CD14-positive monocyte (primary cell): ENCODE measurements around the gene RABGAP1. TPM values are rescaled to one million over a fixed set of nuclear protein-coding genes. Genes with fewer than 3 reads are reported as not detected.
A peak's percentile ranks its signal among the peaks of the same experiment; 100 is the strongest.

Experiments used
- DNase-seq, 3 donors: peaks; one replicate each; pipeline ENCODE4 v3.0.0-alpha.2; 2011 to 2022
- H2AFZ ChIP-seq: 2 replicates; pipeline ENCODE4 v1.6.0; 2012; ENCODE audit warnings: mild to moderate bottlenecking, low read depth, low read length, inconsistent platforms; ENCODE audit not compliant: insufficient read depth, poor library complexity, severe bottlenecking
- H3K27ac ChIP-seq, 2 donors: 1 replicate in 1 of 2; 2 replicates in 1 of 2; pipeline ENCODE4 v1.5.1; 2012 to 2013; ENCODE audit warnings: low read length in 2 of 2, control low read depth in 1 of 2, inconsistent platforms in 1 of 2, low read depth in 1 of 2, mild to moderate bottlenecking in 1 of 2
- H3K27me3 ChIP-seq, 2 donors: one replicate each; pipeline versions ENCODE4 v1.6.0 to v1.6.1; 2011 to 2013; ENCODE audit warnings: low read length in 2 of 2; ENCODE audit not compliant: control insufficient read depth in 2 of 2, insufficient read depth in 2 of 2
- H3K36me3 ChIP-seq, 2 donors: replicated peaks in 1 of 2; 1 replicate in 1 of 2; 2 replicates in 1 of 2; pipeline versions ENCODE4 v1.5.1 to v1.6.1; 2012 to 2013; ENCODE audit warnings: low read length in 2 of 2, control low read depth in 1 of 2, inconsistent platforms in 1 of 2, mild to moderate bottlenecking in 1 of 2; ENCODE audit not compliant: insufficient read depth in 2 of 2, control insufficient read depth in 1 of 2
- H3K4me1 ChIP-seq, 2 donors: 1 replicate in 1 of 2; 2 replicates in 1 of 2; pipeline versions ENCODE4 v1.5.1 to v1.6.1; 2012 to 2013; ENCODE audit warnings: low read length in 2 of 2, control low read depth in 1 of 2, inconsistent platforms in 1 of 2, mild to moderate bottlenecking in 1 of 2, moderate library complexity in 1 of 2; ENCODE audit not compliant: insufficient read depth in 2 of 2, control insufficient read depth in 1 of 2
- H3K4me2 ChIP-seq: replicated peaks from 2 replicates; pipeline ENCODE3; 2012; ENCODE audit warnings: low read length, moderate library complexity, mild to moderate bottlenecking; ENCODE audit not compliant: poor library complexity, severe bottlenecking; ENCODE audit errors: extremely low read depth
- H3K4me3 ChIP-seq, 3 experiments: fragments of 200-600 bp in 1 of 3; sonication (generic) in 1 of 3; replicated peaks in 1 of 3; 1 replicate in 2 of 3; 2 replicates in 1 of 3; pipeline ENCODE4 v1.5.1; 2011 to 2013; ENCODE audit warnings: low read length in 3 of 3, mild to moderate bottlenecking in 3 of 3, control low read depth in 2 of 3, low read depth in 2 of 3, inconsistent platforms in 1 of 3, moderate library complexity in 1 of 3
- H3K79me2 ChIP-seq: 2 replicates; pipeline ENCODE4 v1.6.0; 2012; ENCODE audit warnings: mild to moderate bottlenecking, control low read depth, inconsistent platforms, low read length, moderate library complexity; ENCODE audit not compliant: insufficient read depth
- H3K9ac ChIP-seq: 2 replicates; pipeline ENCODE4 v1.6.0; 2017; ENCODE audit warnings: low read length, mild to moderate bottlenecking; ENCODE audit not compliant: insufficient read depth, poor library complexity, severe bottlenecking
- H3K9me3 ChIP-seq, 2 donors: replicated peaks in 1 of 2; 1 replicate in 1 of 2; 2 replicates in 1 of 2; pipeline versions ENCODE4 v1.5.1 to v1.6.1; 2012 to 2013; ENCODE audit warnings: low read length in 2 of 2, control low read depth in 1 of 2; ENCODE audit not compliant: control insufficient read depth in 1 of 2, insufficient read depth in 1 of 2
- H4K20me1 ChIP-seq: 2 replicates; pipeline ENCODE4 v1.6.0; 2012; ENCODE audit warnings: mild to moderate bottlenecking, low read length, control low read depth, moderate library complexity; ENCODE audit not compliant: insufficient read depth
- H3K27ac Mint-ChIP-seq, 7 donors: one replicate each; pipeline ENCODE4 v1.8.0; 2020; ENCODE audit warnings: mild to moderate bottlenecking in 7 of 7, mixed read lengths in 7 of 7, moderate library complexity in 6 of 7, inconsistent platforms in 2 of 7
- H3K27me3 Mint-ChIP-seq, 3 donors: one replicate each; pipeline ENCODE4 v1.8.0; 2021 to 2022; ENCODE audit warnings: low read depth in 3 of 3, mild to moderate bottlenecking in 3 of 3, mixed read lengths in 3 of 3, moderate library complexity in 3 of 3, inconsistent platforms in 1 of 3
- H3K36me3 Mint-ChIP-seq, 2 donors: one replicate each; pipeline ENCODE4 v1.8.0; 2020; ENCODE audit warnings: mixed read lengths in 2 of 2, inconsistent platforms in 1 of 2, mild to moderate bottlenecking in 1 of 2
- H3K4me1 Mint-ChIP-seq: one replicate; pipeline ENCODE4 v1.8.0; 2020; ENCODE audit warnings: mild to moderate bottlenecking, mixed read lengths
- H3K4me3 Mint-ChIP-seq, 2 donors: one replicate each; pipeline ENCODE4 v1.8.0; 2020; ENCODE audit warnings: mild to moderate bottlenecking in 2 of 2, mixed read lengths in 2 of 2, moderate library complexity in 1 of 2
- H3K9me3 Mint-ChIP-seq, 7 donors: one replicate each; pipeline ENCODE4 v1.8.0; 2020 to 2022; ENCODE audit warnings: mixed read lengths in 7 of 7, mild to moderate bottlenecking in 6 of 7, moderate library complexity in 6 of 7, inconsistent platforms in 2 of 7
- CTCF ChIP-seq: fragments of 200-600 bp; IDR thresholded peaks from one replicate; pipeline ENCODE4 v1.8.0; 2022; ENCODE audit warnings: antibody characterized with exemption, mild to moderate bottlenecking
- WGBS: methylation state at CpG from one replicate; pipeline ENCODE4 v1.1.5; 2013; ENCODE audit warnings: missing lambda C conversion rate; ENCODE audit not compliant: insufficient coverage; 5-methylcytosine and 5-hydroxymethylcytosine counted together
- intact Hi-C, 2 donors: fragments of 100-400 bp; cut with micrococcal nuclease; formaldehyde crosslinking; loops; one replicate each; pipeline versions ENCODE4 v1.15.0 to v1.15.1; 2023
- polyA plus RNA-seq, 3 donors: library from polyadenylated mRNA; depleted of rRNA in 1 of 3; unstranded in 2 of 3; stranded (reverse) in 1 of 3; fragments of 300-500 nt in 2 of 3; fragments of >200 nt in 1 of 3; fragmentation: Illumina TruSeq in 2 of 3; gene quantifications; 1 replicate in 2 of 3; 2 replicates in 1 of 3; pipeline ENCODE4 v1.2.3, GENCODE V29; 2012 to 2021

The RABGAP1 gene
- polyA plus RNA-seq, 3 donors = 14.7 to 24.1 (median 19.3) TPM

- H3K79me2 ChIP-seq = no peaks in the 10 kb centered on the region
- no CpG with 5 or more reads among the region's 1 CpG for WGBS
- no peak overlapping the region for H2AFZ ChIP-seq
- peaks cover 6 to 12% (median 8%) of the 10 kb centered on the region in 3 donors for H3K27me3 Mint-ChIP-seq
- H3K27ac ChIP-seq = no peak overlapping the region
- H3K4me3 ChIP-seq = no peak overlapping the region
- no peak for TF ChIP-seq CTCF
- H3K4me1 Mint-ChIP-seq = peaks cover 34% of the 10 kb centered on the region
- no peak overlapping the region for H3K4me3 Mint-ChIP-seq
- no peak overlapping the region for H3K4me2 ChIP-seq
- DNase-seq = no peak
- peaks cover 17 to 66% of the 10 kb centered on the region in 2 donors for H3K36me3 ChIP-seq
- H3K4me1 ChIP-seq = peaks cover 0 to 8% of the 10 kb centered on the region in 2 donors
- peaks cover 0 to 3% (median 0%) of the 10 kb centered on the region in 7 donors for H3K9me3 Mint-ChIP-seq
- peaks cover 20% of the 10 kb centered on the region for H4K20me1 ChIP-seq
- H3K9ac ChIP-seq = no peak overlapping the region
- peaks cover 0 to 3% of the 10 kb centered on the region in 2 donors for H3K27me3 ChIP-seq
- intact Hi-C loops = no loop called here
- H3K27ac Mint-ChIP-seq = no peak overlapping the region
- H3K36me3 Mint-ChIP-seq = peaks cover 54 to 71% of the 10 kb centered on the region in 2 donors
- H3K9me3 ChIP-seq = no peaks in the 10 kb centered on the region
These were observed 91.1 kb downstream of the RABGAP1 start for GRCh38 chr9:123031963-123032362.

- peak within 1 kb of the TSS in 2 of 7 donors; percentile 24 to 58 for H3K27ac Mint-ChIP-seq
- 0% methylated on average over 3 of the region's 7 CpGs for WGBS
- no peak within 1 kb of the TSS for H3K4me2 ChIP-seq
- peaks cover 0 to 5% of the 10 kb centered on the region in 2 donors for H3K4me1 ChIP-seq
- peaks cover 13 to 57% of the 10 kb centered on the region in 2 donors for H3K36me3 ChIP-seq
- no peak within 1 kb of the TSS for H3K27ac ChIP-seq
- H3K36me3 Mint-ChIP-seq = peaks cover 56 to 63% of the 10 kb centered on the region in 2 donors
- peaks cover 21% of the 10 kb centered on the region for H4K20me1 ChIP-seq
- peaks cover 6 to 12% (median 8%) of the 10 kb centered on the region in 3 donors for H3K27me3 Mint-ChIP-seq
- no peak within 1 kb of the TSS for H3K4me3 ChIP-seq
- intact Hi-C loops = no loop called here
- TF ChIP-seq CTCF = no peak
- H3K27me3 ChIP-seq = peaks cover 0 to 3% of the 10 kb centered on the region in 2 donors
- peaks cover 0 to 3% (median 0%) of the 10 kb centered on the region in 7 donors for H3K9me3 Mint-ChIP-seq
- H3K9me3 ChIP-seq = no peaks in the 10 kb centered on the region
- no peak for DNase-seq
- H3K4me1 Mint-ChIP-seq = peaks cover 26% of the 10 kb centered on the region
- peak within 1 kb of the TSS in 1 of 2 donors; percentile 54 for H3K4me3 Mint-ChIP-seq
- no peak within 1 kb of the TSS for H2AFZ ChIP-seq
- H3K79me2 ChIP-seq = no peaks in the 10 kb centered on the region
- H3K9ac ChIP-seq = no peak within 1 kb of the TSS
These were observed 92.5 kb downstream of the RABGAP1 start, which contains the start of gene GPR21 for GRCh38 chr9:123033352-123033751. Gene GPR21, plus strand, starts transcription at chr9:123033667. Its CDS starts 900 bp downstream, at chr9:123034567.
